IPS-15b (cell line): ENCODE results near the gene DCAF5.

Experiments
- H3K27me3 ChIP-seq: one replicate; pipeline ENCODE4 v1.6.1; 2013; ENCODE audit warnings: low read length; ENCODE audit not compliant: control insufficient read depth, insufficient read depth
- H3K36me3 ChIP-seq: one replicate; pipeline ENCODE4 v1.6.1; 2013; ENCODE audit warnings: low read length; ENCODE audit not compliant: control insufficient read depth, insufficient read depth
- H3K4me1 ChIP-seq: one replicate; pipeline ENCODE4 v1.6.1; 2013; ENCODE audit warnings: mild to moderate bottlenecking, low read length; ENCODE audit not compliant: control insufficient read depth, insufficient read depth
- H3K4me3 ChIP-seq: one replicate; pipeline ENCODE4 v1.5.1; 2013; ENCODE audit warnings: low read depth, low read length
- H3K9ac ChIP-seq: one replicate; pipeline ENCODE4 v1.6.1; 2013; ENCODE audit warnings: low read depth, mild to moderate bottlenecking, low read length
- H3K9me3 ChIP-seq: one replicate; pipeline ENCODE4 v1.6.1; 2013; ENCODE audit warnings: mild to moderate bottlenecking, low read length; ENCODE audit not compliant: control insufficient read depth, insufficient read depth

DCAF5 gene

DNA sequence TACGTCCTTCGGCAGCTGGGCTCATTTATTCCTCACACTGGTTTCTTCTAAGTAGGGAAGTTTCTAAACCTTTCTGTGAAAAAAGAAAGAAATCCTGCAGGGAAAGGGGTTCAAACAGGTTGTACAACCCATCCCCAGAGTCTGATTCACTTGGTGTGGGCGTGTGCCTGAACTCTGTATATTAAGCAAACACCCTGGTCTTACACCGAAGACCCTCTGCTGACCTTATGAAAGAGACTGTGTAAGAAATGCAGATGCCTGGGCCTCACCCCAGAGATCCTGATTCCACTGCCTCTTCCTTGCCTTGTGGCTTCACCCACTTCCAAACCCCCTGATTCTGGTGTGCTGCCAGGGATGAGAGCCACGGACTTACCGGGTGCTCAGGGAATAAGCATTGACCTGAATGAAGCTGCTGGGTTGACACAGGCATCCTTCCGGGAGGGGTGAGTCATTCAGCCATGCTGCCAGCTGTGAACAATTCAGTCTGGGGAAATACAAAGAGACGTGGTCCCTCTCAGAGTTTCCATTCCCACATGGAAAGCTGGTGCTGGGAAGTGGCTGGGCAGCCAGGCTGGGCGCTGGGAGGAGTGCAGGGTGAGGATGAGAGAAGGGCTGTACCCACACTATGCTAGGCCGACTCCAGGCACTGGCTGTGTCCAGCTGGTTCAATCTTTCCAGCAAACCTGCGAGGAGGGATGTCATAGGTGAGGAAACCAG lies 147.3 kb downstream of the DCAF5 start:
- peaks cover 2% of the 10 kb centered on the region for H3K27me3 ChIP-seq
- H3K9ac ChIP-seq: no peak overlapping the region
- peaks cover 8% of the 10 kb centered on the region for H3K4me1 ChIP-seq
- H3K4me3 ChIP-seq: no peak overlapping the region
- no peaks in the 10 kb centered on the region for H3K36me3 ChIP-seq
- no peaks in the 10 kb centered on the region for H3K9me3 ChIP-seq

DNA sequence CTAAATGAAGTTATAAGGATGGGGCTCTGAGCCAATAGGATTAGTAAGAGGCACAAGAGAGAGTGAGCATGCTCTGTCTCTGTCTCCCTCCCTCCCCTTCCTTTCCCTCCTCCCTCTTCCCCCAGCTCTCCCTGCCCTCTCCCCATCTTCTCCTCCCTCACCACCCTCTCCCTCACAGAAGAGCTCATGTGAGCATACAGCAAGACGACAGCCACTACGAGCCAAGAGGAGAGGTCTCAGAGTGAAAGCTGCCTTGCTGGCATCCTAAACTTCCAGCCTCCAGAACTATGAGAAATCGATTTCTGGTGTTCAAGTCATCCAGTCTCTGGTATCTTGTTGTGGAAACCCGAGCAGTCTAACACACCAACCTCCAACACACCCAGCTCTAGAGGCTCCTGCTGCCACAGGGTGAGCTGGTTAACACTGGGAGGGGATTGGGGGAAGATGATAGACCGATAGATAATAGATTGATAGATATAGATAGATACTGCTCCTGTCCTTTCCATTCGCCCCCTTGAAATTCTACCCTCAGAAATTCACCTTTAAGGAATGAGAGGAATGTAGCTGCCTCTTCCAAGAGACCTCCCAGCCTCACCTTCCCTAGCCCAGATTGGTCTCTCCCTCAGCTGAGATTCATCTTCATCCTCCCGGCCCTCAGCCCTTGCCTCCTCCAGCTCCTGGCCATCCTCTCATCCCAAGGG lies 148.0 kb downstream of the DCAF5 start:
- Histone ChIP-seq H3K9me3 (no peaks in the 10 kb centered on the region), H3K9ac (no peak overlapping the region), H3K27me3 (peaks cover 2% of the 10 kb centered on the region), H3K4me1 (peaks cover 8% of the 10 kb centered on the region), H3K4me3 (no peak overlapping the region), H3K36me3 (no peaks in the 10 kb centered on the region)

DNA sequence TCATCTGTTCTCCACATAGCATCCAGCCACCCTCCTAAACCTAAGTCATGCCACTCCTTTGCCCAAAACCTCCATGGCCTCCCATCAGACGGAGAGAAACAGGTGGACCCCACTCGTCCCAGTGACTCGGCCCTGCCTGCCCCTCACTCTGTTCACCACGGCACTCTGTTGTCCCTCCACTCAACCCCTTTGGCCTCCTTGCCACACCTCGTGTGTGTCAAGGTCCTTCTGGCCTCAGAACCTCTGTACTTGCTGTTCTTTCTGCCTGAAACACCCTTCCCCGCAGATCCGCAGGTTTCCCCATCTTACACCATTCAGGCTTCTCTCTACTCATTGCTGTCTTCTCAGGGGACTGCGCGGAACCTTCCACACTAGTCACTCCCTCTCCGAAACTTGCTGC lies 149.3 kb downstream of the DCAF5 start:
- Histone ChIP-seq H3K4me1 (peaks cover 8% of the 10 kb centered on the region), H3K9me3 (no peaks in the 10 kb centered on the region), H3K36me3 (no peaks in the 10 kb centered on the region), H3K9ac (no peak overlapping the region), H3K27me3 (peaks cover 2% of the 10 kb centered on the region), H3K4me3 (no peak overlapping the region)

DNA sequence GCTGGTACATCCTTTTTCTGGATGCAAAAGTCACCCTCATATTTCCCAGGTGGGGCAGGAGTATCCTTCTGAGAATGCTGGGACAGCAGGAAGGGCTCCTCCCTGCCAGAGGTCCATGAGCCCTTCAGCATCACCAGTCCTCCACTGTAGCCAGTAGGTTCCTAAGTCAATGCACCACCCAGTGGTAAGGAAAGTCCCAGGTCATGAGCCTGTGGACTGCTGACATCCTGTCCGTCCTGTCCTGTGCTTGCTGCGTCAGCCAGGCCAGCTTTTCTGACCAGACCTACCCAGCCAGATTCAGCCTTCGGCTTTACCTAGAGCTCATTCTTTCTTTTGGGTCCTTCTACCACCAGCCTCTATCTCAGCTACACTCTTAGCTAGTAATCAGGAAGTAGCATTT lies 150.8 kb downstream of the DCAF5 start:
- Histone ChIP-seq H3K27me3 (peaks cover 2% of the 10 kb centered on the region), H3K4me3 (no peak overlapping the region), H3K9me3 (no peaks in the 10 kb centered on the region), H3K9ac (no peak overlapping the region), H3K36me3 (no peaks in the 10 kb centered on the region), H3K4me1 (peaks cover 10% of the 10 kb centered on the region)

DNA sequence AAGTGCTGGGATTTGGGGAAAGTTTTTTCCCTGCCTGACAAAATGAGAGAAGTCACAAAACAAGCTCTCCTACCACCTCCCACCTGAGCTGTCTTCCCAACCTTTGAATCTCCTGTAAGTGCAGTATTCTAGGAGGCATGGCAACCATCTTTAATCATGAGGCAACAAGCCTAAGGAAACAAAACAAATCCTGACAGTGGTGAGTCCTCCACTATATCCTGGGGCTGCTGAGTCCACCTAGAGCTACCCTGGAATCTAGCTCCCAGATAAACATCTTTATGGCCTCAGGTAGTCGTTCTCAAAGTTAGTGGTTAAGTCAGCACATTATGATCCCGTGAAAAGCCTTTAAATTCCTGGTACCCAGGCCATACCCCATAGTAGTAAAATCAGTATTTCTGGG lies 151.5 kb downstream of the DCAF5 start:
- Histone ChIP-seq H3K9me3 (no peaks in the 10 kb centered on the region), H3K4me1 (peaks cover 10% of the 10 kb centered on the region), H3K4me3 (no peak overlapping the region), H3K36me3 (no peaks in the 10 kb centered on the region), H3K9ac (no peak overlapping the region), H3K27me3 (no peaks in the 10 kb centered on the region)
